Coronary artery (tissue), 2 donors: ENCODE measurements around the gene MYO18B.

Experiments
- DNase-seq: peaks from one replicate; pipeline ENCODE4 v3.0.0-alpha.2; 2017; ENCODE audit warnings: low spot score
- H3K27ac ChIP-seq, 2 donors: fragments of 200-600 bp; sonication (generic); one replicate each; pipeline ENCODE4 v1.5.1; 2016 to 2019
- H3K4me3 ChIP-seq: fragments of 200-600 bp; sonication (generic); 2 replicates; pipeline ENCODE4 v1.5.1; 2016; ENCODE audit warnings: mild to moderate bottlenecking, moderate library complexity
- CTCF ChIP-seq: fragments of 200-600 bp; sonication (generic); IDR thresholded peaks from one replicate; pipeline ENCODE4 v1.5.1; 2019; ENCODE audit warnings: antibody characterized with exemption

The MYO18B gene

DNA sequence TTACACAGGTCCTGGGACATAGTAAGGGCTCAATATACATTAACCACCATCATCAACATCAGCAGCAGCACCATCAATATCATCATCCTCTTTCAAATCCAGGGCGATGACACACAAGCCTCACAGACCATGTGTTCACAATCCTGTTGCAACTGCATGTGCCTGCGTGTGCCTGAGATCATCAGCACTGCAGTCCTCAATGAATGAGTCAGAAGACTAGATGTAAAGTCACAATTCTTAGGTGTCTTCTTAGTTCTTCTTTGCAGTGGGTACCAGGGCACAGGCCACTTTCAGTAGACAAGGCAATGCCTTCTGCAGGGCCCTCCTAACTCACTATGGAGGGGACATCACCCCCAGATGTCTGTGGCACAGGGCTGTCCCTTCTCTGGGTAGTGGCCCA is 111.1 kb downstream of the MYO18B start:
- no peak overlapping the region for H3K4me3 ChIP-seq
- DNase-seq, result no peak
- H3K27ac ChIP-seq, result no peak overlapping the region
- no peak for TF ChIP-seq CTCF

DNA sequence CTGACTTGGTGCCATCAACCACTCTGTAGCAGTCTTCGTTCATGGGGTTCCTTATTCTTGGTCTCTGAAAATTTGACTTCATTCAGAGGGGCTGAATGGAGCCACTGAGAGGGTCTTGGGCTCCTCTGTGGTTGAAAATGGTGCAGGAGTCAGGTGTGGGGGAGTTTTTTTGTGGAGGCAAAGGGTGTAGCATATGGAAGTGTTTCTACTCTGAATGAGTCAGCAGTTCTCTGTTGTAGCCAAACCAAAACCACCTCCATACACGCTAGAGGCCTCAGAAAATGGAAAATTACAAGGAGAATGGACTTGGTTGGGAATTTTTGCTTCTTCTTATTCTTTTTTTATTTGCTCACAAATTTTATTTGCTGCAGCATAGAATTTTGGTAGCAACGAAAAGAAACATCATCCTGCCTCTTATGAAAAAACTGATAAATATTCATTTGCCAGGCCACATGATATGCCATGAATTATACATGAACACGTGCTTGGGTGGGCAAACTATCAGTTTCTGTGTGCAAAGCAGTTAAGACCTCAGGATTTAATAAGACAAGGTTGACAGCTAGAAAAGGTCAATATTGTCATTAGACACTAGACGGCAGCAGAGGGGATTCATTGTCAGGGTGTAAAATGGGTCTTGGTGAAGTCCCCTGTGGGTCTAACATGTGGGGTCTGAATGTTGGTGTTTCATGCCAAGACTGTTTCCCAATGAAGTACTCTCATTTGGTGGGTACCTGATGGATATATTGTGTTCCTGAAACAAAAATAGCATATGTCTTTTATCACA is 111.7 kb downstream of the MYO18B start:
- no peak for DNase-seq
- no peak for TF ChIP-seq CTCF
- no peak overlapping the region for H3K4me3 ChIP-seq
- no peak overlapping the region for H3K27ac ChIP-seq

- no peak overlapping the region for H3K4me3 ChIP-seq
- DNase-seq, result peak; percentile 33
- no peak for TF ChIP-seq CTCF
- H3K27ac ChIP-seq, result no peak overlapping the region
These were observed 127.8 kb downstream of the MYO18B start for GRCh38 chr22:25869771-25870170.

DNA sequence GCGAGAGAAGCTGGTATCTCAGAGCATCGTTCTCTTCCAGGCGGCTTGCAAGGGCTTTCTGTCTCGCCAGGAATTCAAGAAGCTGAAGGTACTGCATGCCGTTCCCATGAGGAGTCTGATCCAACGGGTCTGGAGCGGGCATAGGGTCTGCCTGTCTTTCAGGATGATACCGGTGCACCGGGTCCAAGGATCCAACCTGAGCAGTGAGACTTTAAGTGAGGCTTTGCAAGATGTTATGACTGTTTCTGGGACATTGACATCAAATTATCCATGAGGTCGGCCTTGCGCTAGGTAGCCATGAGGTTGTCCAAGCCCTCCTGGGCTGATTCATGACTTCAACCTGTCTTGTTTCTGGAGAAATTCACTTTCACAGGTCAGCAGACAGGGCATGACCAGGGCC is 132.3 kb downstream of the MYO18B start:
- no peak for TF ChIP-seq CTCF
- peak; percentile 68 for DNase-seq
- no peak overlapping the region for H3K4me3 ChIP-seq
- no peak overlapping the region for H3K27ac ChIP-seq

- peak; percentile 1 for DNase-seq
- Histone ChIP-seq H3K4me3 (no peak overlapping the region), H3K27ac (no peak overlapping the region)
- TF ChIP-seq CTCF, result no peak
These were observed 133.5 kb downstream of the MYO18B start for GRCh38 chr22:25875461-25875860.

DNA sequence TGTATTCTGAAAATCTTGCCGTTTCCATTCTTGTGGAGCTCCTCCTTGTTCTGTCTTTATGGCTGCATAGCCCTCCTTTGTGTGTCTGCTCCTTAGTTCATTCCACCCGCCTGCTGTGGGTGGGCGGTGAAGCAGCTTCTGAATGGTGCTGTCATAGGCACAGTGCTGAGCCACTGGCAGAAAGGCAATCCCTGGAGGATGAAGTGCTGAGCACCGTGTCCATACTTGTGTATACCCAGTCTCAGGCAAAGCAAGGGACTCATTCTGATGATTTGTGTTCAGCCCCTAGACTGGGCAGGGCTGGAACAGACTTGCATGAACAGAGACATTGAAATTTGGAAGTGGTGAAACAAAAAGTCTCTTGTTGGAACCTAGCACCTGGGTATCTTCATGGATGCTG is 134.9 kb downstream of the MYO18B start:
- no peak overlapping the region for H3K27ac ChIP-seq
- no peak for DNase-seq
- H3K4me3 ChIP-seq, result no peak overlapping the region
- TF ChIP-seq CTCF, result no peak

DNA sequence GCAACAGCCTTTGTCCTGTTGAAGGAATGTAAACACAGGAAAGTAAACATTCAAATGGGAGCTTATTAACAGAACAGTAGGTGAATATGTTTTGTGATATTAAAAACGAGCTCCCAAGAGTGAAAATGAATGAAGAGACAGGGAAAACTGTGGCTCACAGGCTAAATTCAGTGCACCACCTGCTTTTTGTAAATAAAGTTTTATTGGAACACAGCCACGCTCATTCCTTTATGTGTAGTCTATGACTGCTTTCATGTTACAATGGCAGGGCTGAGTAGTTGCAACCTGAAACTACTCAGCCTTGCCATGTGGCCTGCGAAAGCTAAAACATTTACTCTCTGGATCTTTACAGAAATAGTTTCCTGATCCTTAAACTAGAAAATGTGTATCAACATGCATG is 136.9 kb downstream of the MYO18B start:
- no peak for TF ChIP-seq CTCF
- Histone ChIP-seq H3K27ac (no peak overlapping the region), H3K4me3 (no peak overlapping the region)
- DNase-seq, result no peak
